HG03575 (cell line): ENCODE measurements around the gene RAD51B.

ENCODE experiments used
- ATAC-seq: cut with Tn5 transposase; IDR thresholded peaks from one replicate; pipeline ENCODE4 v1.9.1; 2021; ENCODE audit not compliant: unreplicated experiment, insufficient number of reproducible peaks, low FRiP score; ENCODE audit errors: extremely low read depth

RAD51B gene

GRCh38 chr14:67821121-67821520 is 1.5 kb downstream of the RAD51B start:
- no peak for ATAC-seq

DNA sequence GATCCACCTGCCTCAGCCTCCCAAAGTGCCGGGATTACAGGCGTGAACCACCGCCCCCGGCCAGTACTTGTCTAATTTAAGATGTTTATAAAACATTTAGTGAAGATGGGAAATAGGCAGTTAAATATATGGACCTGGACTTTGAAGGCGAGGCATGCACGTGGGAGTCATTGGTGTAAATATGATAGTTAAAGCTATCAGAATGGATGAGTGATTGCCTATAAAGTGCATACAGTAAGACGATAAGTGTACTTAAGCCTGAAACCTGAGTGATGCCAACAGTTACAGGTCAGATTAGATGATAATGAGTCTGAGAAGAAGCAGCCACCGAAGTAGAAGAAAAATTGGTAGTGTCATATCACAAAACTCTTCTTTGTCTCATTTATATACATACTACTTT is 11.5 kb downstream of the RAD51B start:
- no peak for ATAC-seq

DNA sequence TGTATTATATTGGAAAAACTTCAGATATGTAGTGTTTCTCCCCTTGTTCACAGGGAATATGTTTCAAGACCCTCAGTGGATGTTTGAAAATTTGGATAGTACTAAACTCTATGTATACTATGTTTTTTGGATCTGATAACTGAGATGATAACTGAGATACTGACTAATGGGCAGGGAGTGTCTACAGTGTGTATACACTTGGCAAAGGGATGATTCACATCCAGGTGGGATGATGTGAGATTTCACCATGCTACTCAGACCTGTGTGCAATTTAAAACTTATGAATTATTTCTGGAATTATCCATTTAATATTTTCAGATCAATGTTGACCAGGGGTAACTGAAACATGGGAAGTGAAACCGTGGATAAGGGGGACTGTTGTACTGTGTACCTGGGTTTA is 13.8 kb downstream of the RAD51B start:
- ATAC-seq = no peak

DNA sequence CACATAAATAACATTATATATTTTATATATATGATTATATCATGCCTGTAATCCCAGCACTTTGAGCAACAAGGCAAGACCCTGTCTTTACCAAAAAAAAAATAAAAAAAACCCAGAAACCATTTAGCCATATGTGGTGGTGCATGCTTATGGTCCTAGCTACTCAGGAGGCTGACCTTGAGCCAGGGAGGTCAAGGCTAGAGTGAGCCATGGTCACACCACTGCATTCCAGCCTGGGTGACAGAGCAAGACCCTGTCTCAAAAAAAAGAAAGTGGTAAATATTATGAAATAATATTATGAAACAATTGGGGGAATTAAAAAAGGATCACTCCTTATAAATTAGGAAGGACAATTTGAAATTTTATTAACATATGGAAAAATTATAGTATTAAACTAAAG is 16.0 kb downstream of the RAD51B start:
- ATAC-seq = no peak

DNA sequence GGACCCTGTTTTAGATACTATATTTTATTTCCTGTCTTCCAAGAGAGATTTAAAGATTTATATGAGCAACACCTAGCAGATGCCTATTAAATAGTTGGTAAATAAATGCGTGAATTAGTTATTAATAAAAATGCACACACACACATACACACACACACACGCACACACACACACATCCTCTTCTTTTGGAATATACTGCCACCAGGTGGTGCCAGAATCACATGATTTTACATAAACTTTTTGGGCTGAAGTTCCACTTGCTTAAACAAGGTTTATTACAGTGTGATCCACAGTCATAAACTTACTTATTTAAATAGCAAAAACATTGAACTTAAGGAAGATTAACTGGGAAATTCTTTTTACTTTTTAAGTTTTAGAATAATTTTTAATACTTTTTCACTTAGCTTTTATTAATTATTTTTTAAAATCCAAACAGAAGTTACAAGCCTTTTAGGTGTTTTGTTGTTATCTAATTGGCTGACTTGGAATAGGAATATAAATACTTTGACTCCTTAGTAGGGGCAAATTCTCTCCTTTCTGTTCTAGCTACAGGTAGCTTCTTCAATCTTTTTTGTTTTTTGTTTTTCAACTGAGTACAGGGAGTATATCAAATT is 17.5 kb downstream of the RAD51B start:
- no peak for ATAC-seq

DNA sequence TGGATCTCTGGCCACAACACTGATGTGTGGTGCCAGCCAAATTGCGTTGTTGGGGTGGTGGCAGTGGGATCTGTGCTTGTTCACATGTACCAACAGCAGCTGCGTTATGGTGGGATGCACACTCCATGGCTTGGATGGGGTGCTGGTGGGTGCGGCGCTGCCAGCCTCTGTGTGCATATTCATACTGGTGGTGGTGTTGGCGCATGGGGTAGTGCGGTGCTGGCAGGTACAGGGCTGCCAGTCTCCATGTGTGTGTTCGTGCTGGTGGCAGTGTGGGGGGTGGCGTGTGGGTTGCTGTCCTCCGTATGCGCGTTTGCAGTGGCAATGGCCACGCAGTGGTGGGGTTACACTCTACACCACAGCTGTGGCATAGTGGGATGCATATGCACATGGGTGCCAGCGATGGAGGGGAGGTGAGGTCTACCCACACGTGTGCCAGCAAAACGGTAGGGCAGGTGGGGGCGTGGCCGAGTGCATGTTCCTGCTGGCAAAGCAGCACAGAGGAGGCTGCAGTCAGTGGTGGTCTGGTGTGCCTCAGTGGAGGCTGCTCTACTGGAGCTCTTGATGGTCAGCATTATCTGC is 26.5 kb downstream of the RAD51B start:
- ATAC-seq = no peak

GRCh38 chr14:67850066-67850830 is 30.7 kb downstream of the RAD51B start:
- ATAC-seq = no peak

DNA sequence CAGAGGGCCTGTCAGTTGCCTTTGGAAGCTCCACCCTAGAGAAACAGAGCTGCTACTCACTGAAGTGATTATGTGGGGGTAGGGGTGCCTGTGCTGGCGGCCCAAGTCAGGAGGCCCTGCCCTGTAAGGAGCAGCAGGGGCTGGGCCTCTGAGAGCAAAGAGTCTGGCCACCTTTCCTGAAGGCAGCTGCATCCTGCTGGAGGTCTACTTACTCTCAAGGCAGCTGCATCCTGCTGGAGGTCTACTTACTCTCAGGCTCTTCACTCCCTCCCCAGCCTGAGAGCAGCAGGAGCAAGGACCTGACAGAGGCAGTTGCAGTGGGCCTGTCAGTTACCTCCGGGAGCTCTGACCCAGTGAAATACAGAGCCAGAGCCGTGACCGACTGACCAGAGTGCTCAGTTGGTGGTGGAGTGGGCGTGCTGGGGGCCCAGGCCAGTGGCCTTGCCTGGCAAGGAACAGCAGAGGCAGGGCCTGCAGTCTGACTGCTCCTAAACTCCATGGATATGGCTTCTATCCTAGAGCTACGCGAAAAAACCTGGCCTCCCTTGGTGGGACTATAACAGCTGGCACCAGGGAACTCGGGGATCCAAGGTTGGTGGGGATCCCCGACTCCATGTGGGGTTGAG is 32.3 kb downstream of the RAD51B start:
- ATAC-seq = no peak

DNA sequence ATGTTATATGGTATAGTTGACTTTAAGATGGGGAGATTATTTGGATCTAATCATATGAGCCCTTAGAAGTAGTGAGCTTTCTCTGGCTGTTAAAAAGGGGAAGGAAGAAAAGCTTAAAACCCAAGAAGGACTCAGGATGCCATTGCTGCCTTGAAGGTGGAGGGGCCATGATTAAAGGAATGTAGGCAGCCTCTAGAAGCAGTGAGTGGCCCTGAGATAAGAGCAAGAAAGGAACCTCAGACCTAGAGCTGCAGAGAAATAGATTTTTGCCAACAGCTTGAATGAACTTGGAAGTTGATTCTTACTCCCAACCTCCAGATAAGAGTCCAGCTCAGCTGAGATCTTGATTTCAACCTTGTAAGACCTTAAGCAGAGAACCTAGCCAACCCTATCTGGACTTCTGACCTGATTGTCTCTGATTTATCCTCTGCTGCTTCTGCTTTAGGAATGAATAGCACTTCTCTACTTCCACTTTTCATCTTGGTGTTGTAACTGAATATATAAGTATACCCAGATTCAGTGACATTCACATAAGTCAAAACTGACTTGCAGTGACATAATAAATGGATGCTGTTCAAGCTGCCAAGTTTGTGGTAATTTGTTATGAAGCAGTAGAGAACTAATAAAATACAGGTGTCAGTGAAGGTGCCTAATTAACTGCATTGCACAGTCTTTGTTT is 33.5 kb downstream of the RAD51B start:
- ATAC-seq = no peak

DNA sequence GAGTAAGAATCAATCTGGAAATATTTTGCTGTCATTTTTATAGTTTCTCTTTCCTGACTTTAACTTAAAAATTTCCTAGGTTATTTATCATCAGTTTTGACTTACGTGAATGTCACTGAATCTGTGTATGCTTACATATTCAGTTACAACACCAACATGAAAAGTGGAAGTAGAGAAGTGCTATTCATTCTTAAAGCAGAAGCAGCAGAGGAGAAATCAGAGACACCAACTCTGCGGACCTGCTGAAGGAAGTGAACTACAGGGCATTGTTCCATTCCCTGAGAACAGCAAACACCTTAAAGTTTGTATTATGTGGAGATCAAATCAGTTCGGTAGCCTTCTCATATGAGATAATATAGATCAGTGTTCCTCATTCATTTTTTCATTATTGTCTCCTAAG is 34.1 kb downstream of the RAD51B start:
- ATAC-seq = no peak

GRCh38 chr14:67856827-67857226 is 37.2 kb downstream of the RAD51B start:
- no peak for ATAC-seq

GRCh38 chr14:67857778-67858350 is 38.3 kb downstream of the RAD51B start:
- ATAC-seq = no peak

DNA sequence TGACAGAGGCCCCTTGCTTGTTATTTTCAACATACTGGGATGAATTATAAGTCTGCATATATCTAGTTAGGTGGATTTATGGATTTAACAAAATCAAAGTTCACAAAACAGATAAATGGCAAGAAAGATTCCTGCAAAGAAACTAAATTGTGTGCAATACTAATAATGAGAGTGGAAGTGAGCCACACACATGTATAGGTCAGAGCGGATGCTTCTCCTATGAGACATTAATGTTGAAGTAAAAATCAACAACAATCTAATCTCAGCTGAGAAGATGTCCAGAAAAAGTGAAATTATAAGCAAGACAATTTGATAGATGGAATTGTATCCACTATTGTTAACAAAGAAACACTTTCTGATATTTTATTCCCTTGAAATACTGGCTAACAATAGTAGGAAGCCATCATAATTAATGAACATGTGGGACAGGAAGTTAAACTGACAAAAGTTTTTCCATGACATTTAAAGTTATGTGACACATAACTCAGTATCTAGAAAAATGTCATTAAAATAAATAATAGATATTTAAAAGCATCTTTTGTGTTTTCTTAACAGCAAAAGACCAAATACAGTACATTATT is 39.7 kb downstream of the RAD51B start:
- ATAC-seq = no peak

GRCh38 chr14:67863223-67863622 is 43.6 kb downstream of the RAD51B start:
- ATAC-seq = no peak

DNA sequence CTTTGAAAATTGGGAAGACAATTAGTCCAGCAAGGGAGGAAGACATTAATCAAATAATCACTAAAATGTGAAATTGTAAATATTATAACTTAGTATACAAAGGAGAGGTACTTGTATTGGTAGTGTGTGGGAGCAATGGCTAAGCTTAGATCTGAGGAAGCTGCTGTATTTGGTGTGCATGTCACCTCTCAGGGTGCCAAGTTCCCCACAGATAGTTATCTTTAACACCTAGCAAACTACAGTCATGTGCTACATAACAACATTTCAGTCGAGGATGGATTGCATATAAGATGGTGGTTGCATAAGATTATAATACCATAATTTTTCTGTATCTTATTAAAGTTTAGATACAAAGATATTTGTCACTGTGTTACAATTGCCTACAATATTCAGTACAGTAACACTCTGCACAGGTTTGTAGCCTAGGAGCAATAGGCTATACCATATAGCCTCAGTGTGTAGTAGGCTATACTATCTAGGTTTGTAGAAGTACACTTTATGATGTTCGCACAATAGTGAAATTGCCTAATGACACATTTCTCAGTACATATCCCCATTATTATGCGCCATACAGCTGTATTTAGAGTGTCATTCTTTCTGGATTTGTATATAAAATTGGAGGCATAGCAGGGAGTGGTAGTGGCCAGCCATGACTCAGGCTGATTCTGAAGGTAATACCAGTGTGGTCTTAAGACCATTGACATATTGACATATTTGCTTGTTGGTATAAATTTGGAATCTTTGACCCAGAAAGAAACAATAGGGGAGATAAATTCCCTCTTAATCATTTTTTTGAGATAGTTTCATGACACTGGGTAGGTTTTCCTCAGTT is 55.8 kb downstream of the RAD51B start:
- ATAC-seq = no peak

GRCh38 chr14:67879026-67879425 is 59.4 kb downstream of the RAD51B start:
- ATAC-seq = no peak

GRCh38 chr14:67881225-67881624 is 61.6 kb downstream of the RAD51B start:
- ATAC-seq = no peak

DNA sequence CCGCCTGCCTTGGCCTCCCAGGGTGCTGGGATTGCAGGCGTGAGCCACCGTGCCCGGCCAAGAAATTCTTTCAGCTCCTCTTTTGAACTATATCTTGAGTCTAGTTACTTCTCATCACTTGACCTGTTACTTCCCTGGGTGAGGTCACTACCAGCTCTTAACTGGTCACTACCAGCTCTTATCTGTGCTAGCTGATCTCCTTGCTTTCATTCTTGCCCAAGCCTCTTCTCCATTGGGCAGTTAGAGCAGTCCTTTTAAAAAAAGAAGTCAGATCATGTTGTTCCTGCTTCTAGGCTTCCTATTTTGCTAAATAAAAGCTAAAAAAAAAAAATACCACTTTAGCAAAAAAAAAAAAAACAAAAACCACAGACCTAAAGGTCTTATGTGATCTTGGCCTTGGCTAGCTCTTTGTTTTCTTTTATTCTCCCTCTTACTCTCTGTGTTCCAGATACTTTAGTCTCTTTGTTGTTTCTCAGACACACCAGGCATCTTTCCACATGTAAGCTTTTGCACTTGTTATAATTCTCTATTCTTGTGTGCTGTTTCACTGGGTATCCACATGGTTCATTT is 63.5 kb downstream of the RAD51B start:
- no peak for ATAC-seq
